RWPE1 (cell line): Measurements from ENCODE around the gene TNS3.

Experiments used
- CTCF ChIA-PET: fragments of 350-600 bp; sonication (Branson Sonifier 250); formaldehyde crosslinking; extraction: SDS; loops from one replicate; lab custom pipeline; 2021; lab: Yijun Ruan, JAX
- POLR2A ChIA-PET: fragments of 400-600 bp; formaldehyde crosslinking; extraction: SDS; loops from one replicate; lab custom pipeline; 2020; ENCODE audit warnings: antibody characterized with exemption; ENCODE audit not compliant: low non-redundant PET; lab: Yijun Ruan, JAX
- DNase-seq: peaks from one replicate; pipeline ENCODE4 v3.0.0; 2012; ENCODE audit warnings: low spot score
- H3K27ac ChIP-seq: fragments of 450-650 bp; 2 replicates; pipeline ENCODE4 v1.5.1; 2017
- TF ChIP-seq, protein P1 (sequence below): fragments of 450-650 bp; conservative IDR thresholded peaks from 2 replicates; pipeline ENCODE4 v1.5.1; 2017; ENCODE audit warnings: low read depth, mild to moderate bottlenecking

The TNS3 gene

DNA sequence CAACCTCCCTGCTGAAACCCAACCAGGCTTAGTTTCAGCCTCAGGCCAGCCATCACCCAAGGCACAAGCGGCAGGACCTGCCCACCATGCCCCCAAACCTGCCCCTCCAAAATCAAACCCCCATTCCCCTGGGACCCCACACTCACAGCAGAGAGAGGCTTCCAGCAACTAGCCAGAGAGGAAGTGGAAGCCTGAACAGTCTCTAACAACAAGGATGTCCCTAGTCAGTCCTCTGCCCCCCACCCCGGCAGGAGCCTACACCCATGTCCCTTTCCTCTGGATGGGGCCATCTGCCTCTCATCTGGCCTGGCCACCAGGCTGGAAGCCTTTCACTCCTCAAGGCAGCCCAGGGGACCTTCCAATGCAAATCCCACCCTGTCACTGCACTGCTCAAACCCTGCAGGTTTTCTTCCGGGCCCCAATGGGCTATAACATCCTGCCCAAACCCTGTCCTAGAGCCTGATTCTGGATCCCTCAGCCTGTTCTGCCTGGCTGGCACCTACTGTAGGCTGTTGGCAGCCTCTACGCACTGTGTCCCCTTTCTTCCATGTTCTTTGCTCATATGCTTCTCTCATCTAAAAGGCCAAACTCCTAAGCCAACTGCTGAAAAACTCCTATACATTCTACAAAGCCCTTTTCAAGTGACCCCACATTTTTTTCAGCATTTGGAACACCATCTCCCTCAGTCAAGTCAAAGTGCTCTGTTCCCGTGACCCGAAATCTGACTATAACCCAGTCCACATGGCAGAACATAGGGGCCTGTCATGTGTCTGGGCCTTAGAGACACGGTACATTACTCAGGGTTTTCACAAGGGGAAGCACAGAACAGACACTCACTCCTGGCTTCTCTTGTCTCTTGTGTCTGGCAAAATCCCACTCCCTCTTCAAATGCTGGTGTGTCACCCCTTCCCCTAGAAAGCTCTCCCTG is 253.3 kb downstream of the TNS3 start:
- ChIA-PET POLR2A (no interaction called here), CTCF (interaction anchor here (0.6 to 1.4 kb wide), 3 partner anchors 24 to 491 kb away, joined by 4 to 10 read pairs (median 5); no protein-coding TSS in a partner anchor)
- H3K27ac ChIP-seq: peak overlapping the region; percentile 95
- TF ChIP-seq, protein P1, sequence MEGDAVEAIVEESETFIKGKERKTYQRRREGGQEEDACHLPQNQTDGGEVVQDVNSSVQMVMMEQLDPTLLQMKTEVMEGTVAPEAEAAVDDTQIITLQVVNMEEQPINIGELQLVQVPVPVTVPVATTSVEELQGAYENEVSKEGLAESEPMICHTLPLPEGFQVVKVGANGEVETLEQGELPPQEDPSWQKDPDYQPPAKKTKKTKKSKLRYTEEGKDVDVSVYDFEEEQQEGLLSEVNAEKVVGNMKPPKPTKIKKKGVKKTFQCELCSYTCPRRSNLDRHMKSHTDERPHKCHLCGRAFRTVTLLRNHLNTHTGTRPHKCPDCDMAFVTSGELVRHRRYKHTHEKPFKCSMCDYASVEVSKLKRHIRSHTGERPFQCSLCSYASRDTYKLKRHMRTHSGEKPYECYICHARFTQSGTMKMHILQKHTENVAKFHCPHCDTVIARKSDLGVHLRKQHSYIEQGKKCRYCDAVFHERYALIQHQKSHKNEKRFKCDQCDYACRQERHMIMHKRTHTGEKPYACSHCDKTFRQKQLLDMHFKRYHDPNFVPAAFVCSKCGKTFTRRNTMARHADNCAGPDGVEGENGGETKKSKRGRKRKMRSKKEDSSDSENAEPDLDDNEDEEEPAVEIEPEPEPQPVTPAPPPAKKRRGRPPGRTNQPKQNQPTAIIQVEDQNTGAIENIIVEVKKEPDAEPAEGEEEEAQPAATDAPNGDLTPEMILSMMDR: no peak
- DNase-seq: no peak

DNA sequence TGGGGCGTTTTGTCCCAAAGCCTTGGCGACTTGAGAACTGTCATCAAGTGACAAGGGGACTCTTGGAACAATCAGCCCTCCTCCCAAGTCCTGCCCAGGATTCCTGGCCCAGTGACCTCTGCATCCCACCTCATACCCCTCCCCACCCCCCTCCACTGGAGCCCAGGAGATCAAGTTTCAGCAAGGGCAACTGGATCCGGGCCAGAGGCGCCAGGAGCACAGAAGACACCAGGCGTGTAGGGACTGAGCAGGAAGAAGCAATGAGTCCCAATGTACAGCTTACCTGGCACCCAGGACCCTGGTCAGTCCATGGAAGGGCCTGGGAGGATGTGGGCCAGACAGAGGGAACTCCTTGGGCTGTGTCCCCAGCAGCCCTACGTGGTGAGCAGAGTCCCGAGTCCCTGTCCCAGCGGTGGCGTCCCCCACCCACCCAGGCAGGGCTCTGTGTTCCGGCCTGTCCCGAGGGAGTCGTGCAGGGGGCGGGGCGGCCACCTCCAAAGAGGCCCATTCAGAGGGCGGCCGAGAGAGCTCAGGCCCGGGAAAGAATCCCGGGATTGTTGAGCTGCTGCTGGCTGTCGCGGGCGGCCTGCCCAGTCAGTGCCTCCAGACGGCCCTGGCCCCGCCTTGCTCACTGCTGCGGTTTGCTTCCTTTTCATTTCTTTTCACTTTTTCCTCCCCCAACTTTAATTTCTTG is 254.1 kb downstream of the TNS3 start:
- ChIA-PET POLR2A (interaction anchor here (0.6 kb wide), 1 partner anchor 237 kb away, joined by 3 read pairs; no protein-coding TSS in a partner anchor), CTCF (interaction anchor here (1.4 kb wide), 2 partner anchors 61 to 492 kb away, joined by 5 to 10 read pairs; no protein-coding TSS in a partner anchor)
- DNase-seq: peak; percentile 72
- H3K27ac ChIP-seq: peak overlapping the region; percentile 95
- TF ChIP-seq, protein P1: no peak

DNA sequence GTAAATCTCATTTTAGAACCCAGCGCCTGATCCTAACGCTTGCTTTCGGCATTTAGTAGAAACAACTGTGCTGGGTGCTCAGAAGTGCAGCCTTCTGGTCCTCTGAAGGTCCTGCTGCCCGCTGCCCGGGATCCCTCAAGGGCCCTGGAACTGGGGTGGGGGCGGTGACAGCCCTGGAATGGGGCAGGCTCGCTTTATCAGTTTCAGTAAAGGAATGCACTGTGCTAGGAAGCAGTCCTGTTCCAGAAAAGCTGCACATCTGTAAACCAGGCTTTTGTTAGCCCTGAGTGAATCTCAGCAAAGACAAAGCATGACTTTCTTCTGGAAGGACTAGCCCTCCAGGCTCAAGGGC is 254.6 kb downstream of the TNS3 start:
- ChIA-PET CTCF (interaction anchor here (0.6 to 1.4 kb wide), 3 partner anchors 26 to 492 kb away, joined by 3 to 10 read pairs (median 5); no protein-coding TSS in a partner anchor), POLR2A (interaction anchor here (0.6 kb wide), 1 partner anchor 238 kb away, joined by 3 read pairs; no protein-coding TSS in a partner anchor)
- peak overlapping the region; percentile 95 for H3K27ac ChIP-seq
- TF ChIP-seq, protein P1: no peak
- no peak for DNase-seq

DNA sequence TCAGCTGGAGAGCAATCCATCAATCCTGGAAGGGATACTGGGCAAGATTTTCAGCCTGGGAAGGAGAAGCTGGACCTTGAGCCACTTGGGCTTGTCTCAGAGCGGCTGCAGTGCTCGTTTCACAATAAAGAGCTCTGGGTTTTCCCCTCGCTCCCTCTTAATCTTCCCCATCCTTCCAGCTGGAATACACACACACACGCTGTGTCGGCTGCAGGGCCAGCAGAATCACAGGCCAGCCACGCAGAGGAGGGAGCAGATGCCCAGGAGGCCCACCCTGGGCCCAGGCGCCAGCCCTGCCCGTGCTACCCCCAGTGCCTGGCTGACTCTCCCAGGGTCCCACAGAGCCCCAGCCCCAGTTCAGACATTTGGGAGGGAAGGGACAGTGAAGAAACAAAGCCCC is 255.1 kb downstream of the TNS3 start:
- ChIA-PET CTCF (interaction anchor here (0.6 to 1.4 kb wide), 4 partner anchors 17 to 493 kb away, joined by 3 to 10 read pairs (median 4); no protein-coding TSS in a partner anchor), POLR2A (no interaction called here)
- DNase-seq: no peak
- TF ChIP-seq, protein P1: no peak
- peak overlapping the region; percentile 95 for H3K27ac ChIP-seq

DNA sequence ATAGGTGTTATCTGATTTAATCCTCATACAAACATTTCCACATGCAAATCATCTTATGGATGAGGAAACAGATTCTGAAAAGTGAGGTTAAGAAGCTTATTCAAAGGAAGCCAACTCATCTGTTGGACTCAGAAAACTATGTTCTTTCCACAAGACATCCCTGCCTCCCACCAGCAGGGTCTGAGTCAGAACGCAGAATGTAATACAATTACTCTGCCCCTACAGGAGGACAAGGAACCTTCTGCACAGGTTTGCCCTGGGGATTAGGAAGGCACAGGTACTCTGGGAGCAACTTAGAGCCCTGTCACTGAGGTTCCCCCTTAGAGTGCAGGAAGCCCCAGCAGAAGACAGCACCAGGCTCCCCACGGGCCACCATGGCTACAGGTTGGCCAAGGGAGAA is 255.7 kb downstream of the TNS3 start:
- ChIA-PET POLR2A (no interaction called here), CTCF (interaction anchor here (1.0 to 1.3 kb wide), 2 partner anchors 16 to 60 kb away, joined by 3 to 4 read pairs; no protein-coding TSS in a partner anchor)
- H3K27ac ChIP-seq: peak overlapping the region; percentile 95
- peak; percentile 34 for DNase-seq
- TF ChIP-seq, protein P1: no peak

DNA sequence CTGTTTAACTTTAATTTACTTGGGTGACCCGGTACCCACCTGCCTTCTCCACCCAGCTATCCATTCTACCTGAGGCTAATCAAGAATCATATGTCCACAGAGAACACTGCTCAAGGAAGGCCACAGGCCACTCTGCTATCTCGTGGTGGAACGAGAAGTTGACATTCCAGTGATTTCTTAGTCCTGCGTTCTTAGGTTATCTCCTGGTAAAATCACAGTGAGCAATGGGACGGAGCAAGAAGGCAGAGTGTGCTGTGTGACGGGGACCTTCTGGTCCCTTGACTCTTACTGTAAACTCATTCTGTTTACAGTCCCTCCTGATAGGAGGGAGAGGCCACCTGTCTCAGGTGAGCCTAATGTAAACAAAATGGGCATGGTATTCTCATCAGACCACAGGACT is 256.6 kb downstream of the TNS3 start:
- ChIA-PET POLR2A (no interaction called here), CTCF (interaction anchor here (0.5 to 1.3 kb wide), 2 partner anchors 59 to 96 kb away, joined by 4 to 5 read pairs; no protein-coding TSS in a partner anchor)
- H3K27ac ChIP-seq: no peak overlapping the region
- DNase-seq: no peak
- TF ChIP-seq, protein P1: no peak
